Activated T-helper 1 cell treated with anti-CD3 and anti-CD28 coated beads, Interleukin-2, amount 50 U/mL, for 16 hours (primary cell): ENCODE data around the gene HSD11B2.

Experiments
- DNase-seq, 2 donors: peaks; one replicate each; pipeline ENCODE4 v3.0.0-alpha.2; 2020; ENCODE audit warnings: low read depth in 1 of 2, low spot score in 1 of 2

HSD11B2 gene

DNA sequence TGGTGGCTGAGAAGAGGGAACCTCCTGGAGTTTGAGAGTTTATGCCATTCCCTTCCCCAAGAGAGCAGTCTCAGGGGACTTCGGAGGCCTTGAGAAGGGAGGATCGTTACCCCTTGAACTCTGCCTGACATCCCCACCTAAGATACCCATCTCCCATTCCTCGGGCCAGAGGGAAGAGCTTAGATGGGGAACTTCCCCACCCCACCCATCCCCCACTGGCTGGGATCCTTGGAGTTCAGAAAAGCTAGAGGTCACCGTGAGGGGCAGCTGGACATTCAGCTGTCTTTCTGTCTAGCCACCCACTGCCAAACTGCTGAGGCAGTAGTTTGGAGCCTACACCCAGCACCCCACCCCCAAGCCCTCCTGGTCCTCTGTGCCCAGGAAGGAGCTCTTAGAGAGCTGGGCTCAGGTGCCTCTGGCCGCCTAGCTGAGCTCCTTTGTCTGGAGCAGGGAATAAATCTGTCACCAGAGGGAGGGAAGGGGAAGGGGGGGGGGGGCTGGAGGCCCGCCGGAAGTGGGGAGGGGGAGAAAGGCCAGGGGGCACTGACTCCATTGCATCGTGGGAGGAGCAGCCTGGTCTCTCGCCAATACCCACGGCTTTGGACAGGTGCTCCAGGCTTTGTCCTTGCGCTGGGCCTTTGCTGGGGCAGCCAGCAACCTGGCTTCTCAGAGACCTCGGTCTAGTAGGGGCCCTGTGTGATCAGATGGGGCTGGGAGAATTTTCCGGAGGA is 1.0 kb downstream of the HSD11B2 start:
- DNase-seq: no peak

DNA sequence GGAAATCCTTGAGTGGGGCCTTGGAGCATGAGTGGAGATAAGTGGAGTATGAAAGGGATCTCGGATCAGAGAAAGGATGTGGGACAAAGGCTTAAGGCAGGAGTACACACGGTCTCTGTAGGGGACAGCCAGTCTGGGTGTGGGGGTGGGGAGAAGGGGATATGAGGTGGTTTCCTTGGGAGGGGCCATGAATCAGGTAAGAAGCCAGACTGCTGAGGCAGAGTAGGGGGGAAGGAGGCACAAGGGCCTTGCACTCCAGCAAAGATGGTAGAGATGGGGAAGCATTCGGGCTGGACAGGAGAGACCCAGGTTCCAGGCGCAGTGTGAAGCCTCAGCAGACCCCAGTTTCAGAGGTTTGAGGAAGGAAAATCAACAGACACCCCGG is 1.6 kb downstream of the HSD11B2 start:
- DNase-seq: no peak

DNA sequence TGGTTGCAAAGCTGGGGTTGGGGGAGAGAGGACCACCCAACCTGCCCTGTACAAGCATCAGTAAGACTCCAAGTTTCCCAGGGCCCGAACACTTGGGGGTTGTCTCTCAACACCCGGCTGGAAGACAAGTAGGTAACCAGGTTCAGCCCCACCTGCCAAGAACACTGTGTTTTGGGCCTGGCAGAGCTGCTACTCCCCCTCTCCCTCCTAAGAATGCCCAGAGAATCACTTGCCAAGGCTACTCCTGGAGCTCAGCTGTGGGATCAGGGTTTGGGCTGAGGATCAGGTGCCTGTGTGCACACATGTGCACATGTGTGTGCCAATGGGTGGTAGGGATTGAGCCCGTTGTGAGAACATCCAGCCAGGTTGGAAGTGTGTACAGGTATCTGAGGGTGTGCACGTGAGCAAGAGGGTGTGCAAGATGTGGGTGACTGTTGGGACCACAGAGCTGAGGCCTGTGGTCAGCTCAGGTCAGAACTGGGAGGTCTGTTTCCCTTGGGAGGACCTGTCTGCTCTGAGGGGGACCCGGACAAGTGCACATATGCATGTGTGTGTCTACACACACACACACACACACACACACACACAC is 2.3 kb downstream of the HSD11B2 start:
- no peak for DNase-seq

- no peak for DNase-seq
These were observed 4.8 kb downstream of the HSD11B2 start for GRCh38 chr16:67435758-67436164.

- DNase-seq: no peak
These were observed 5.8 kb downstream of the HSD11B2 start for GRCh38 chr16:67436640-67437193.

GRCh38 chr16:67437513-67437912 is 6.6 kb downstream of the HSD11B2 start:
- no peak for DNase-seq

DNA sequence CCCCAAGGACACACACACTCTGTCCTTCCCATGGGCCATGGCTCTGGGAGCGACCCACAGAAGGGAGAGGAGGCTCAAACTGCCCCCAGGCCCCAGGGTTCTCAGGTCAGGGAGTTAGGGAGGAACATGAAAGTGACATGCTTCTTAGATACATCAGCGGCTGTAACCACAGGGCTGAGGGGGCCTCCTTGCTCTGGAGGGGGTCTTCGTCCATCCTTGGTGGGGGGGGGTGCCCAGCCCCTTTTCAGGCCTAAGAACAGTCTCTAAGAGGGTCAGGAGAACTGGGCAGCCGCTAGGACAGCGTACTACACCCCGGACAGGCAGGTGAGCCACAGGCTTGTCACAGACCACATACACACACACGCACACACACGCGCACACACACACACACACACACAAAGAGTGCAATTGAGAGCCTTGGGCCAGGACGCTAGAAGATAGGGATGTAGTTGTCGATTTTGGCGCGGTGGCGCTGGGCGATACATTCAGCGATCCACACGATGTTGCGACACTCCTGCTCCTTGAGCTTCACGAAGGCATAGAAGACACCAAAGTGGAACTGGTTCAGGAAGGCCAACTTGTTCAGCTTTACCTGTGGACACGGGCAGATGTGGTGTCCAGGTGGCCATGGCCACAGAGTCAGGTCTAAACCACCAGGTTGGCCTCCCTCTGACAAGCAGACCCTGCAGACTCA is 7.3 kb downstream of the HSD11B2 start:
- no peak for DNase-seq

DNA sequence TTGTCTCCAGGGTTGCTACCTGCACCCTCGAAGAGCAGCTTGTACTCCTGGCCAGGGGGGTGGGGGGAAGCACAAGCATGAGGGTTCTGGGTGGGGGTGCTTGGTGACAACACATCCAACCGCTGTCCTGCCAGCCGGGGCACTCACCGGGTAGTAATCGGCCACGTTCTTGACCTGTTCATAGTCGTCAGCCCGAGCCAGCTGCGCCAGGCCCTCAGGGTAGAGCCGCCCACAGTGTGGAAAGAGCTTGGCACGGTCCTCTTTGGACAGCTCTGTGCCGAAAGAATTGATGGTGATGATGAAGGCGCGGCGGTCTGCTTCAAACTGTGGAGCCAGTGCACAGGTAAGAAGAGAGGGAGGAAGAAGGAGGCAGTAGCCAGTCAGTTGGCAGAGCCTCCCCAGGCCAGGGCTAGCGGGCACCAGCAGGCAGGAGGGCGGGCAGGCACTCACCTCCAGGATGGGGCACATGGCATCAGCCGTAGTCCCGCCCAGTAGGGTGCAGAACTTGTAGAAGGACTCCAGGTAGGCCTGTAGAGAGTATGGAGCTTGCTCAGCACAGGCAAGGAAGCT is 8.0 kb downstream of the HSD11B2 start:
- no peak for DNase-seq

GRCh38 chr16:67441271-67441753 is 10.4 kb downstream of the HSD11B2 start:
- no peak for DNase-seq

DNA sequence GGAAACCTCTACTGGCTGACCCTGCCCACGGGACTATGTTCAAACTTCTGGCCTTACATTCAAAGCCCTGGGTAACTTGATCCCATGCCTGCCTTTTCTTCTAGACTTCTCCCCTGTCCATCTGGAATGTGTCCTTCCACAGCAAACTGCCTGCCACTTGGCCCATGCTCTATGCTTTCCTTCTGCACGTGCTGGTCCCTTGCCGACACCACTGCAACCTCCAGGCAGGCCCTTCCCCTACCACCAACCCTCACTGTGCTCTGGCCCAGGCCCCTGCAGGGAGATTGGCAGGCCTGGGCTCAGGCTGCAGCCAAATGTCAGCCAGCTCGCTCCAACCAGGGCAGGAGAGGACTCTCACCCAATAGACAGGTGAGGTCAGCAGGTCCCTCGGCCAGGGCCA is 11.0 kb downstream of the HSD11B2 start:
- no peak for DNase-seq

DNA sequence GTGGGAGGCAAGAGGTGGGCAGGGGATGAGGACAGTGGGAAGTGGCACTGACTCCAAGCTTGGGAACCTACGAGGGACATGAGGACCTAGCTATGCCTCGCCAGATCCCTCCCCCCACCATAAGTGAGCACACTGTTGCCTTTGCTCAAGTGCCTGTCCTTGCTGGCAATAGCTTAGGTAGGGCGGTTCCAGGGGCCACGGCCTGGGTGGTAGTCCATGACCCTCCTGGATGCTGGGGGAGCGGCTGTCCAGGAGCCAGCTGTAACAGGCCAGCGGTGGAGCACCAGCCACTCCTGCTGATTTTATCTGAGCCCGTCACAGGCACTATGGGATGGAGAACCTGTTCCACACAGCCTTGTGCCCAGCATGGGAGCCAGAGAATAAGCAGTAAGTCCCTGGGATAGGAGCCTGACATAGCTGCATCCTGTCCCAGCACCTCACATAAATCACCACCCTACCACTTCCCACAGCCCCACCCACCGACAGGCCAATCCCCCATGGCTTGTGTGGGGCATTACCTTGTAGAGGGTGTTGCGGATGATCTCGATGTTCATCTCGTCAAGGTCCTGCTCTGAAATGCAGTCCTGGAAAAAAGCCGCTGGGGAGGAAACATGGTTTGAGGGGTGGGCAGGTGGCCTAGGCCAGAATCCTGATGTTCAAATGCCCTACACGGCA is 11.8 kb downstream of the HSD11B2 start:
- DNase-seq: no peak

DNA sequence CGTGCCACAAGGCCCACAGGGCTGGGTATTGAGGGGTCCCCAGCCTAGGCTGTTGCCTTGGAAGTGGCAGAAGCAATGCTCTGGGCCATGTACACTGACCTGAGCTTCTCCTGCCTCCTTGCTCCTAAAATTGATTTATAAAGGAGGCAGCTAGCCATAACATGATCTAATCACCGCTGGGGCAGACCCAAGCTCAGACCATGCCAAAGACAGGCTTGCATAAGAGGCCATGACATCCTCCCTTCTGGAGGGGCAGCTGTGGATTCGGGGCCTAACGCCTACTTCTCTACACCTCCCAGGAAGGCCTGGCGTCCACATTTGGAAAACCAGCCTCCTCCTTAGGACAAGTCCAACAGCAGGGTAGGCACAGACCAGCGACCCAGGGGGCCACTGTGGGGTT is 12.3 kb downstream of the HSD11B2 start:
- no peak for DNase-seq

- no peak for DNase-seq
These were observed 13.6 kb downstream of the HSD11B2 start for GRCh38 chr16:67444259-67445125.

- DNase-seq: no peak
These were observed 14.2 kb downstream of the HSD11B2 start for GRCh38 chr16:67445126-67445426.

DNA sequence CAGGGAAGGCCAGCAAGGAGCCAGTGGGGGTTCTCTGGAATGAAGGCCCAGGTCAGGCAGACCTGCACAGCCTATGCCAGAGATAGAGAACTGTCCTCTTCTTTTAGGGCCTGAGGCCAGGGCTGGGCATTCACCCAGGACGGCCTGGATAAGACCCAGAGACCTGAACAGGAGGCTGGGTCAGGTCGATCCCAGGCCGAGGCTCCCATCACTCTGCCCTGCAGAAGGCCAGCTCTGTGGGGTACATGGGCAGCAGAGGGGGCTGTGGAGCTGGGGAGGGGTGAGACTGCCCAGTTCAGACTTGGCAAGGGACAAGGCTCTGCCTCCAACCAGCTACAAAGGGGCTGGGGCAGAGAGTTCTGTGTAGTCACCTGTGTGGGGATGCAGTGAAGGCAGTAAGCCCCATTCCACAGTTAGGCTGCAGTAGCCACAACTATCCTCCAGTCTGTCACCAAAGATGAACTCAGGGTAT is 14.6 kb downstream of the HSD11B2 start:
- DNase-seq: no peak

GRCh38 chr16:67445913-67446907 is 15.3 kb downstream of the HSD11B2 start:
- DNase-seq: no peak

DNA sequence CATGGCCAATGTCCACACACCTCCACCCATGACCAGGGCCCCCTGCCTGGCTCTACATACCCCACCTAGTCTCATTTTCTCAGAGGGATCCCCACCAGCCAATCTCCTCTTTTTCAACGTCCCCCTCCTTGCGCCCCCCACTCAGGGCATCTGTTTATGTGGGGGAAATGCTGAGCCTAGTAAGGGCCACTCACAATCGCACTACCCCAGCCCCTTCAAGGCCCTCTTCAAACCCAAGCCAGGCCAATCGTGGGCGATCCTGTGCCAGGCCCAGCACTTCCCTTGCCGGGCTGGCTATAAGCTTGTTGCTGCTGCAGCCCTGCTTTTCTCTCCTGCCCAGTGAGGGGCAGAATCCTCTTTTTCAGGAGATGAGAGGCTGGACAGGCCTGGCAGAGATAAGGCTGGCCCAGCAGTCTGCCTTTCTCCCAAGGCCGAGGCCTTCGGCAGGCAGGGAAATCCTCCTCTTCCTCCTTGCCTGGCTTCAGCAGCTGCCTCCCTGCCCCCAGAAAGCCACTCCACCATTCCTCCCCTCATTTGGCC is 16.1 kb downstream of the HSD11B2 start:
- no peak for DNase-seq

GRCh38 chr16:67447508-67448076 is 16.7 kb downstream of the HSD11B2 start:
- DNase-seq: peak; percentile 23 to 42
